SJCRH30 (cell line): ENCODE measurements around the gene STK32B. TPM values are rescaled to one million over a fixed set of nuclear protein-coding genes. Genes with fewer than 3 reads are reported as not detected.
"Not testable (repeated sequence)": the region's sequence is repeated elsewhere in the genome, so short reads cannot be mapped to it uniquely, and the experiment has no call there.

Experiments
- DNase-seq, 2 experiments: peaks; one replicate each; pipeline ENCODE4 v3.0.0-alpha.2; 2015 to 2020
- H3K27ac ChIP-seq: fragments of 250-450 bp; sonication (Bioruptor Pico); 2 replicates; pipeline ENCODE4 v1.5.1; 2020; ENCODE audit warnings: mild to moderate bottlenecking, moderate library complexity
- H3K27me3 ChIP-seq: fragments of 250-450 bp; sonication (Bioruptor Pico); 2 replicates; pipeline ENCODE4 v1.5.1; 2020; ENCODE audit warnings: mild to moderate bottlenecking, moderate library complexity
- H3K36me3 ChIP-seq: fragments of 250-450 bp; sonication (Bioruptor Pico); 2 replicates; pipeline ENCODE4 v1.5.1; 2020; ENCODE audit warnings: mild to moderate bottlenecking, moderate library complexity
- H3K4me1 ChIP-seq: fragments of 250-450 bp; sonication (Bioruptor Pico); 2 replicates; pipeline ENCODE4 v1.5.1; 2020; ENCODE audit warnings: mild to moderate bottlenecking, moderate library complexity
- H3K4me3 ChIP-seq: fragments of 250-450 bp; sonication (Bioruptor Pico); 2 replicates; pipeline ENCODE4 v1.5.1; 2020; ENCODE audit warnings: mild to moderate bottlenecking, moderate library complexity
- H3K9me3 ChIP-seq: fragments of 250-450 bp; sonication (Bioruptor Pico); replicated peaks from 2 replicates; pipeline ENCODE4 v1.5.1; 2020; ENCODE audit warnings: mild to moderate bottlenecking, moderate library complexity
- total RNA-seq: library from RNA; depleted of rRNA; stranded (reverse); fragments of >200 nt; shearing (Covaris generic); gene quantifications from 2 replicates; pipeline ENCODE4 v1.2.3, GENCODE V29; 2014

Gene STK32B
- total RNA-seq, 1 experiment from 2014 or later, result 0.20 TPM

DNA sequence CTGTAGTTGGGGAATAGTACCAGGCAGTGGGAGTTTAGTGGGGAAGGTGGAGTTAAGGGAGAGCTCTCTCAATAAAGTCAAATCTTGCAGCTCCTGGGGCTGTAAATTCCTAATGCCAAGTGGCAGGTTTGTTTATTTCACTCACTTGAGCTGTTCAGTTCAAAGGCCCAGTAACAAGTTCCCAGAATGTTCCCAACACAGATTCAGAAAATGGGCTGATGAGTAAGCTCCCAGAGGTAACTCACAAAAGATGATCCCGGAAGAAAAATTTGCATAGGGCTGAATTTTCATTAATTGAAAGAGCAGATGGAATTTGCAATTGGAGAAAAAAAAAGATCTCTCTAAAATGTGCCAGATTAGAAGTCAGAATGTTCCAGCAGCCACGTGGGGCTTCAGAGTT lies 370.9 kb downstream of the STK32B start:
- Histone ChIP-seq H3K4me3 (no peak overlapping the region), H3K4me1 (no peaks in the 10 kb centered on the region), H3K27ac (no peak overlapping the region), H3K36me3 (no peaks in the 10 kb centered on the region), H3K9me3 (0 out of 2 replicates have a peak, but pooled peaks cover 2% of the 10 kb centered on the region), H3K27me3 (no peaks in the 10 kb centered on the region)
- no peak for DNase-seq

DNA sequence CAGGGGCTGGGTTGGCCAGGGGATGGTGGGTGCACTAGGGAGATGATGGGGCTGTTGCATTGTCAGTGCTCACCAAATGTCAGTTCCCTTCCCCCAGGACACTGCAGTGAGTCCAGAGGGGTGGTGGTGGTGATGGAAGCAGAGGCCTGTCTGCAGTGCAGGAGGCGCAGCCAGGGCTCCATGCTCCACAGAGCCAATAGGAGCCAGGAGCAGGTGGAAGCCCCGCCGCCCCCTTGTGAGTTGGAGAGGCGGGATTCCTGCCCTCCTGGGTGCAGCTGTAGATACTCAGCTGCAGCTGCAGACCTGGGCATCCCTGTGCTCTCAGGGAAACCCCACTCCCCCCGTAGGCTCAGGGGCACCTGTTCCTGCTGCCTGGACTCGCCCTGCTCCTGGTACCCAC lies 372.4 kb downstream of the STK32B start:
- Histone ChIP-seq H3K27me3 (no peaks in the 10 kb centered on the region), H3K27ac (no peak overlapping the region), H3K4me3 (no peak overlapping the region), H3K9me3 (no peaks in the 10 kb centered on the region), H3K36me3 (no peaks in the 10 kb centered on the region), H3K4me1 (no peaks in the 10 kb centered on the region)
- no peak for DNase-seq

DNA sequence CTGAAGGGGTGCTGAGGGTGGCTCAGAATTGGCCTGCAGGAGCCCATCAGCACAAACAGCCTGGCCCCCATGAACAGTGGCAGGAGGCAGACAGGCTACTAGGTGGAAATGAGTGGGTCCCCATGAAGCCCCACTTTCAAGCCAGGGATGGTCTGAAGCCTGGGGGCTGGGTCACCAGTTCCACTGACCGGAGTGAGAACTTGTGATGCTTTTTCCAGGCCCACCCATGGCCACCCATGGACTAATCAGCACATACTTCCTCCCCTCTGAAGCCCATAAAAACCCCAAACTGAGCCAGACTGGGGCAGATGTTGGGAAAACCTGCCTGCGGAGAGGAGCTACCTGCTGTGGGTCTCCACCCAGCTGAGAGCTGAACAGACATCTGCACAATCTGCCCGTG lies 372.9 kb downstream of the STK32B start:
- H3K9me3 ChIP-seq, result no peaks in the 10 kb centered on the region
- no peak for DNase-seq
- no peaks in the 10 kb centered on the region for H3K36me3 ChIP-seq

DNA sequence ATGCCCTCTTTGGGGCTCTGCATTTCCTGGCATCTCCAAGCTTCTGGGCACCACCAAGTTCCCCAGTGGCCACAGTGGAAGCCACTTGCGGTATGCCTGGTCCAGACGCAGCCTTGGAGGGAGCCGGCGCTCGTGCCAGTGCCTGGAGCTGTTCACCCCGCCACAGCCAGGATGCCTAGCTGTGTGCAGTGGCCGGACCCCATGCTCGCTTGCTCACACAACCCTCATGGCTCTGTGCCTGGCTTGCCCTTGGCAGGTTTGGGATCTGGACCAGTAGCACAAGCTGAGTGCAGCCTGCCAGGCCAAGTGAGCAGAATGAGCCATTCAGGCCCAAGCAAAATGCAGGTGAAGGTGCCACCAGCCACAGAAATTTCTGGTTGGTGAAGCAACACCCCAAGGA lies 373.6 kb downstream of the STK32B start:
- Histone ChIP-seq H3K36me3 (no peaks in the 10 kb centered on the region), H3K27ac (no peak overlapping the region), H3K4me1 (no peaks in the 10 kb centered on the region), H3K9me3 (no peaks in the 10 kb centered on the region), H3K27me3 (no peaks in the 10 kb centered on the region), H3K4me3 (no peak overlapping the region)
- DNase-seq, result no peak

More for the DNA sequence above, 372.9 kb downstream of the STK32B start:
- Histone ChIP-seq H3K27me3 (no peaks in the 10 kb centered on the region), H3K4me3 (no peak overlapping the region), H3K27ac (no peak overlapping the region), H3K4me1 (no peaks in the 10 kb centered on the region)

DNA sequence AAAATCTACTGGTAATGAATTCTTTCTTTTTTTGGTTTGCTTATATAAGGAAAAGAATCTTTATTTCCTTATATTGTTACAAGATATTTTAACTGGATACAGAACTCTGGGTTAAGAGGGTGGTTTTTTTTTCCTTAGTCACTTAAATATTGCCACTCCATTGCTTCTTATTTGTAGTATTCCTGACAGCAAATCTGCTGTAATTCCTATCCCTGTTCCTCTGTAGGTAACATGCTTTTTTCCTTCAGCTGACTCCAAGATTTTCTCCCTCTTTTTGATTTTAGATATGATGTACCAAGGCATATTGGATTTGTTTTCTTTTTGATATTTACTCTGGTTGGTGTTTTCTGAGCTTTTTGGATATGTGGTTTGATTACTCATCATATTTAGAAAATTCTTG lies 378.5 kb downstream of the STK32B start:
- Histone ChIP-seq H3K4me1 (no peaks in the 10 kb centered on the region), H3K9me3 (no peaks in the 10 kb centered on the region), H3K36me3 (no peaks in the 10 kb centered on the region), H3K4me3 (no peak overlapping the region), H3K27ac (no peak overlapping the region), H3K27me3 (no peaks in the 10 kb centered on the region)
- DNase-seq, result no peak

DNA sequence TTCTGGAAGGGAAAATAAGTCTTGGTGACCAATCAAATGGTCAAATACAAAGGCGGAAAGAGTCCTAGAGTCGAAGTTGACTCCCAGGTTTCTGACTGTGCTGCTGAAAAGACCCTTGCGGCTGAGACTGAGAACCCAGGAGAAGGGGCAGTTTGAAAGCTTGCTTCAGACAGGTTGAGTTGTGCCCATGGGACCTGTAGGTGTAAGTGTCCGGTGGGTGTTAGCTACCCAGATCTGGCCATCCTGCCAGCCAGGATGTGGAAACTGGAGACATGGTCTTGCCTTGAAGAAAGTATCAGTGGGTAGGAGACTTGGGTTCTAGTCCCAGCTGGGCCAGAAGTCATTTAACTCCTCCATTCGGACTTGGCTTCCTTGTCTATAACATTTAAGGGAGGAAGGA lies 381.9 kb downstream of the STK32B start:
- no peak for DNase-seq
- no peaks in the 10 kb centered on the region for H3K36me3 ChIP-seq
- H3K27me3 ChIP-seq, result no peaks in the 10 kb centered on the region
- no peaks in the 10 kb centered on the region for H3K4me1 ChIP-seq
- H3K27ac ChIP-seq, result no peak overlapping the region
- H3K9me3 ChIP-seq, result no peaks in the 10 kb centered on the region
- H3K4me3 ChIP-seq, result no peak overlapping the region

DNA sequence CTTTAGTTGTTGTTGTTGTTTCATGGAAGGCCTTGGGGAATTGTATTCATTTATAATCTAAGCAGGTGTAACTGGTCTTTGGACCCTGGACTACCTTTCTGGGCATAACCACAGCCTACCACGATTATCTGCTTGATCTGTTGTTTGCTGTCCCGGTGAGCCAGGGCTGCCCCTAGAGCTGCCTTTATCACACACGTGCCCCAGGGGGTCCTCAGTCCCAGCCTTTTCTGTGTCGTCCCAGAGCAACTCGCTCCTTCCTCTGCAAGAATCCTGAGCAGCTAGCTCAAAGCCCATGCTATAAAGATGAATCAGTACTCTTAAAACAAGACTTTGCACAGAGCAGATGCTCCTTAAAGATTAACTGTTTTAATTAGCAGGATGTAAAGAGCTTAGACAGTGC lies 383.9 kb downstream of the STK32B start:
- no peak overlapping the region for H3K27ac ChIP-seq
- H3K4me3 ChIP-seq, result no peak overlapping the region
- H3K9me3 ChIP-seq, result no peaks in the 10 kb centered on the region
- H3K36me3 ChIP-seq, result no peaks in the 10 kb centered on the region
- H3K27me3 ChIP-seq, result no peaks in the 10 kb centered on the region
- no peaks in the 10 kb centered on the region for H3K4me1 ChIP-seq
- no peak for DNase-seq

DNA sequence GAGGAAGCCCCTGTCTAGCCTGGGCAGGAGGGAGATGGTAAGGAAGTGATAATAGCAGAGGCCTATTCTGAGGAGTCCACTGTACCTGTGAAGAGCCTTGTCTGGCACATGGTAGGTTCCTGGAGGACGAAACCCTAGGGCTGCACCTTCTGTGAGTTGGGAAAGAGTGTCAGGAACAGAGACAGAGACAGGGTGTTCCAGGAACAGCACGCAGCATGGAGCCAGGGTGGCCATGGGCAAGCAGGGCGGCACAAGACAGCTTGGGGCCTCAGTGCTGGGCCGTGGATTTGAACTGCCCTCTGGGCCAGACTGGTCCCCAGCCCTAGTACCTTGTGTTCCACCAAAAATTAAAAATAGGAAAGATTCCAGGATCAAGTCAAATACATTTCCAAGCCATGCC lies 384.5 kb downstream of the STK32B start:
- no peak overlapping the region for H3K27ac ChIP-seq
- DNase-seq, result no peak
- H3K27me3 ChIP-seq, result no peaks in the 10 kb centered on the region
- no peaks in the 10 kb centered on the region for H3K36me3 ChIP-seq
- H3K4me3 ChIP-seq, result no peak overlapping the region
- H3K4me1 ChIP-seq, result no peaks in the 10 kb centered on the region
- H3K9me3 ChIP-seq, result no peaks in the 10 kb centered on the region

DNA sequence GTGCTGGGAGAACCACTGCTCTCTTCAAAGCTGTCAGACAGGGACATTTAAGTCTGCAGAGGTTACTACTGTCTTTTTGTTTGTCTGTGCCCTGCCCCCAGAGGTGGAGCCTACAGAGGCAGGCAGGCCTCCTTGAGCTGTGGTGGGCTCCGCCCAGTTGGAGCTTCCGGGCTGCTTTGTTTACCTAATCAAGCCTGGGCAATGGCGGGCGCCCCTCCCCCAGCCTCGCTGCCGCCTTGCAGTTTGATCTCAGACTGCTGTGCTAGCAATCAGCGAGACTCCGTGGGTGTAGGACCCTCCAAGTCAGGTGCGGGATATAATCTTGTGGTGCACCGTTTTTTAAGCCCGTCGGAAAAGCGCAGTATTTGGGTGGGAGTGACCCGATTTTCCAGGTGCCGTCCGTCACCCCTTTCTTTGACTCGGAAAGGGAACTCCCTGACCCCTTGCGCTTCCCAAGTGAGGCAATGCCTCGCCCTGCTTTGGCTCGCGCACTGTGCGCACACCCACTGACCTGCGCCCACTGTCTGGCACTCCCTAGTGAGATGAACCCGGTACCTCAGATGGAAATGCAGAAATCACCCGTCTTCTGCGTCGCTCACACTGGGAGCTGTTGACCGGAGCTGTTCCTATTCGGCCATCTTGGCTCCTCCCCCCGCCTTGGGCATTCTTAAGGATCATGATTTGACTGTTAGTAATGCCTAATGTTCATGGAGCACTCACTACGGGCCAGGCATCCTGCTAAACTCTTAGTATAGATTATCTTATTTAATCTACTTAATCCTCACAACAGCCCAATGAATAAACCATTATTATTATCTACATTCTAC lies 392.9 kb downstream of the STK32B start:
- H3K27me3 ChIP-seq, H3K4me1 ChIP-seq, H3K9me3 ChIP-seq, H3K27ac ChIP-seq, H3K4me3 ChIP-seq, DNase-seq, H3K36me3 ChIP-seq: not testable (repeated sequence)

DNA sequence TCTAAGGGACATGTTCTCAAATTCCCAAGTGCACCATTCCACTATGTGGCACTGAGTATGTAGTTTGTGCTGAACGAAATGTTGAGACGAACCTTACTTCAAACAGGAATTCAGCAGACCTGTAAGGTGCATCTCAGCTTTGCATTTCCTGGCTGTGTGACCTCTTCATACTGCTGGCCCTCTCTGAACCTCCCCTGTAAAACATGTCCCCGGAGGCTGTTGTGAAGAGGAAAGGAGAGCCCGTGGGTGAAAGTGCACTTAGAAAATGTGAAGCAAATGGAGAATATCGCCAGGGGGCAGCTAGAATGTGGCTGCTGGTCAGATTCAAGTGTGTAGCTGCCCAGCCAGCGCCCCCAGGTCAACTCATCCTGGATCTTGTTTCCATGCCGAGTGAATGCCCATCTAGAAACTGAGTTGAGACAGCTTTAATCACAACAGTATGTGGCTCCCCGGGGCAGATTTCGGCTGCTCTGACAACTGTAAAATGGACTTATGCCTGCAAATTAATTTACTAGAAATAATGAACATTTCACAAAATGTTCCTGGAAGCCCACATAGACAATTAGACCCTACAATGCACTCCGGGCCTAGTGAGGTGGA lies 393.7 kb downstream of the STK32B start:
- H3K27me3 ChIP-seq, result no peaks in the 10 kb centered on the region
- H3K9me3 ChIP-seq, result no peaks in the 10 kb centered on the region

DNA sequence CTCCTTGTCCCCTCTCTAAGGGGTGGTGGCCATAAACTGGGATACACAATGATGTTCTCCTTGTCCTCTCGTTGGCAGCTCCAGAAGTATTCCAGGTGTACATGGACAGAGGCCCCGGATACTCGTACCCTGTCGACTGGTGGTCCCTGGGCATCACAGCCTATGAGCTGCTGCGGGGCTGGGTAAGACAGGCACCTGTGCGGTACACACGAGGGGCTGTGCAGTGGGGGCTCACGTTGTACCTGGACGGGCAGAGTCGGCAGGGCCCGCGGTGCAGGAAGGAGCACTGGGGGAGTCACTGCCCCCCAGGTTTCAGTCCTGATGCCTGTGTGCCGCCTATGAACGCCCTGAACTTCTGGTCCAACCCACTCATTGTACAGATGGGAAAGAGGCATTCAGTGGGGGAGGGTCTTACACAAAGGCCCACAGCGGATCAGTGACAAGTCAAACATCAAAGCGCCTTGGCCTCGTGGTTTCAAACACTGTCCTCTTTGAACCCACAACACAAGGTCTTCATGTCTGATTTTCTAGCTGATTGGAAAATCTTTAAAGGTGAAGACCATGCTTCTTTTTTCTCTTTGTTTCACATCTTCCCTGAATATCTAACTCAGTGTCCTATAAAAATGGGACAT lies 395.4 kb downstream of the STK32B start:
- H3K9me3 ChIP-seq, result no peaks in the 10 kb centered on the region
- H3K4me1 ChIP-seq, result no peaks in the 10 kb centered on the region
- H3K4me3 ChIP-seq, result no peak overlapping the region
- no peak overlapping the region for H3K27ac ChIP-seq
- H3K36me3 ChIP-seq, result no peaks in the 10 kb centered on the region
- DNase-seq, result no peak
- 0 out of 2 replicates have a peak, but pooled peaks cover 1% of the 10 kb centered on the region for H3K27me3 ChIP-seq

More for the DNA sequence above, 393.7 kb downstream of the STK32B start:
- no peak overlapping the region for H3K27ac ChIP-seq
- no peaks in the 10 kb centered on the region for H3K36me3 ChIP-seq
- H3K4me3 ChIP-seq, result no peak overlapping the region
- no peaks in the 10 kb centered on the region for H3K4me1 ChIP-seq
- no peak for DNase-seq

DNA sequence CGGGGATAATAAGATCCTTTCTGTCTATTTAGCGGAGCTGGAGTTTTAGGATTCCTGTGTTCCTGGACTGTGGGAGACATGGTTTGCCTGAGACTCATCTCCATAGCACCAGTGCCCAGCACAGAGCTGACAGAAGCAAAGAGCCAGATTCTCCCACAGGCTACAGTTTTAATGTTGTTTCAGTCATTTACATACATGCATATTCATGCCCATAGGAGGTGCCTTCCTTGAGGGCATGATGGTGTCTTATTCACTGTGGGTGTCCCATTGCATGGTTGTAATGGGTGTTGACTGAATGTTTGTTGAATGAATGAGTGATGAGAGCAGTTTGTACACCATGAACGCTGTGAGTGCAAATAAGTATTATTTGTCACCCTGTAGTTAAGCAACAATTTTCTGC lies 396.5 kb downstream of the STK32B start:
- no peak for DNase-seq
- H3K27me3 ChIP-seq, result 0 out of 2 replicates have a peak, but pooled peaks cover 3% of the 10 kb centered on the region
- no peak overlapping the region for H3K4me3 ChIP-seq

DNA sequence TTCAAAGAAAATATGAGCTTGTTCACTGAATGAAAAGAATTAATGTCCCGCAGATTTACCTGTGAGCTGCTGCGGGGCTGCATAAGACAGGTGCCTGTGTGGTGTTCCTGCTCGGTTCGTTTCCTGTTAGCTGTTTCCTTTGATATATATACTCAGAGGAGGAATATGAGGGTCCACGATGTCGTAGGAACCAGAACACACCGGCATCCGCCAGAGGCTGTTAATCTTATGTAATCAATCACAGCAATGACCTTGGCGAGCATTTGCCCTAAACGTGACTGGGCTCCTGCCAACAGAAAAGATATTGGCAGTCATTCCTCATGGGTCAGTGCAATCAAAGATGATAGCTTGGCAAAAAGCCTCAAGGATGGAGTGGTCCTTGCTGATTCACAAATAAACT lies 396.9 kb downstream of the STK32B start:
- Histone ChIP-seq H3K36me3 (no peaks in the 10 kb centered on the region), H3K4me1 (no peaks in the 10 kb centered on the region), H3K4me3 (no peak overlapping the region), H3K27ac (no peak overlapping the region), H3K9me3 (no peaks in the 10 kb centered on the region), H3K27me3 (0 out of 2 replicates have a peak, but pooled peaks cover 5% of the 10 kb centered on the region)
- DNase-seq, result no peak

More for the DNA sequence above, 396.5 kb downstream of the STK32B start:
- no peaks in the 10 kb centered on the region for H3K4me1 ChIP-seq
- H3K27ac ChIP-seq, result no peak overlapping the region
- no peaks in the 10 kb centered on the region for H3K36me3 ChIP-seq
- H3K9me3 ChIP-seq, result no peaks in the 10 kb centered on the region

DNA sequence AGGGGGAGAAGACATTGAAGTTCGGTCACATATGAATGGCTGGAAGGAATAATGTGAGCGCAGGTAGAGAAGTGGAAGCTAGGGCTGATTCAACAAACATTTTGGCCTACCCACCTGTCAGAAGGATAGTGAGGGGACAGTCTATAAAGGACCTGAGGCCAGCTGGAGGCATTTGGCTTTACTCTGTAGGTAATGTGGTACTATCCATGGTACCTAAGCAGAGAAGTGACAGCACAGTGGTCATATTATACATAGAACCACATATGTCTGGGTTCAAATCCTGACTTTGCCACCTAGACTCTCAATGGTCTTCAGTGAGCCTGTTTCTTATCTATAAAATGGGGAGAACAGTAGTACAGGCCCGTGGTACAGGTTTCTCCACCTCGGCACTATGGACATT lies 400.0 kb downstream of the STK32B start:
- Histone ChIP-seq H3K4me3 (no peak overlapping the region), H3K4me1 (no peaks in the 10 kb centered on the region), H3K27ac (no peak overlapping the region), H3K27me3 (0 out of 2 replicates have a peak, but pooled peaks cover 5% of the 10 kb centered on the region), H3K36me3 (no peaks in the 10 kb centered on the region), H3K9me3 (no peaks in the 10 kb centered on the region)
- no peak for DNase-seq

DNA sequence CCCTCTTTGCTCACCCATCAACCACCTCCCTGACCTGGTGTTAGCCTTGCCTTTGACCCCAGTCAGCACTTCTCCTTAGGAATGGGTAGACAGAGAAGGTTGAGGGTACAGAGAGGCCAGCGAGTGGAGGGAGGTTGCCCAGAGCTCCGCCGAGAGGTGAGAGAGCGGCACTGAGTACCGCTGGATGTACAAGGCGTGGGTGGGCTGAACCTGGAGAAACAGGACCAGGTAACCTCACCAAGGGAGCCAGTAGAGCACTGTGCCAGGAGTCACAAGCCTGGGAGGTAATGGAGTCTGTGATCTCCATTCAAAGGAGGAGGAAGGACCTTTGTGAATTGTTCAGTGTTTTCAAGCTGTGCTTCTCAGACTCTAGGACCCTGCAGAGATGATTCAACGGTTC lies 400.9 kb downstream of the STK32B start:
- no peak for DNase-seq
- H3K4me1 ChIP-seq, result no peaks in the 10 kb centered on the region
- H3K27me3 ChIP-seq, result 0 out of 2 replicates have a peak, but pooled peaks cover 5% of the 10 kb centered on the region
- no peak overlapping the region for H3K27ac ChIP-seq
- no peaks in the 10 kb centered on the region for H3K9me3 ChIP-seq
- H3K36me3 ChIP-seq, result no peaks in the 10 kb centered on the region
- no peak overlapping the region for H3K4me3 ChIP-seq
